ENCODE measurements around the gene PMIS2.
A peak's percentile ranks its signal among the peaks of the same experiment; 100 is the strongest.
"Not testable (repeated sequence)": the region's sequence is repeated elsewhere in the genome, so short reads cannot be mapped to it uniquely, and the experiment has no call there.

PMIS2 gene

DNA sequence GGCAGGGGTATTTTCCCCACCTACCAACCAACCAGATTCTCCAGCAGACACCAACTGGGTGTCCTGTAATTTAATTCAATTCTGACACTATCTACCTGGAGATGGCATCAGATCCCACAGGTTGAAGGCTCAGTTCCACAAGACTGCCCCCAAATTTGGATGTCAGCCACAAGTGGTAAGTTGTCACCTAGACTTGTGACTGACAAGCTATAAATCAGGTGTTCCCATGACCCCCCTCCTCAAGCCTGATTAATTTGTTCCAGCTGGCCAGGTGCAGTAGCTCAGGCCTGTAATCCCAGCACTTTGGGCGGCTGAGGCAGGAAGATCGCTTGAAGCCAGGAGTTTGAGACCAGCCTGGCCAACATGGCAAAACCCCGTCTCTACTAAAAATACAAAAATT, 16.0 kb downstream of the PMIS2 start:
- H3K9me3 ChIP-seq (ENCODE audit: control insufficient read depth, insufficient read depth, low read length): no peaks in the 10 kb centered on the region
- H3K27me3 ChIP-seq (ENCODE audit: control insufficient read depth, insufficient read depth, low read length): no peaks in the 10 kb centered on the region
- no peaks in the 10 kb centered on the region for H3K36me3 ChIP-seq (ENCODE audit: control insufficient read depth, insufficient read depth, low read length)
- no peak overlapping the region for H3K9ac ChIP-seq (ENCODE audit: low read depth, low read length)
- no peaks in the 10 kb centered on the region for H3K4me1 ChIP-seq (ENCODE audit: control insufficient read depth, insufficient read depth, low read length)
- no peak overlapping the region for H3K4me3 ChIP-seq (ENCODE audit: low read depth, low read length)

DNA sequence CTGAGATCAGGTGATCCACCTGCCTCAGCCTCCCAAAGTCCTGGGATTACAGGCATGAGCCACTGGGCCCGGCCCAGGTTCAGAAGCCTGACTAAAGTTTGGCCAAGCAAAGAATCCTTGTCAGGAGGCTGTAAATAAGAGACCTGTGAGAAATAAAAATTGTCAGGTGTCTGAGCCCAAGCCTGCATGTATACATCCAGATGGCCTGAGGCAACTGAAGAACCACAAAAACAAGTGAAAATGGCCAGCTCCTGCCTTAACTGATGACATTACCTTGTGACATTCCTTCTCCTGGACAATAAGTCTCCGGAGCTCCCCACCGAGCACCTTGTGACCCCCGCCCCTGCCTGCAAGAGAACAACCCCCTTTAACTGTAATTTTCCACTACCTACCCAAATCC, 18.5 kb downstream of the PMIS2 start:
- not testable (repeated sequence) for H3K36me3 ChIP-seq (ENCODE audit: control insufficient read depth, insufficient read depth, low read length); H3K27me3 ChIP-seq (ENCODE audit: control insufficient read depth, insufficient read depth, low read length); H3K4me1 ChIP-seq (ENCODE audit: control insufficient read depth, insufficient read depth, low read length); H3K4me3 ChIP-seq (ENCODE audit: low read depth, low read length); H3K9ac ChIP-seq (ENCODE audit: low read depth, low read length); H3K9me3 ChIP-seq (ENCODE audit: control insufficient read depth, insufficient read depth, low read length)

DNA sequence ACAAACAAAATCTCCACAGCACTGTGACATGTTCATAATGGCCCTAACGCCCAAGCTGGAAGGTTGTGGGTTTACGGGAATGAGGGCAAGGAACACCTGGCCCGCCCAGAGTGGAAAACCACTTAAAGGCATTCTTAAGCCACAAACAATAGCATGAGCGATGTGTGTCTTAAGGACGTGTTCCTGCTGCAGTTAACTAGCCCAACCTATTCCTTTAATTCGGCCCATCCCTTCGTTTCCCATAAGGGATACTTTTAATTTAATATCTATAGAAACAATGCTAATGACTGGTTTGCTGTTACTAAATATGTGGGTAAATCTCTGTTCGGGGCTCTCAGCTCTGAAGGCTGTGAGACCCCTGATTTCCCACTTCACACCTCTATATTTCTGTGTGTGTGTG, 21.2 kb downstream of the PMIS2 start:
- not testable (repeated sequence) for H3K9ac ChIP-seq (ENCODE audit: low read depth, low read length); H3K27me3 ChIP-seq (ENCODE audit: control insufficient read depth, insufficient read depth, low read length); H3K36me3 ChIP-seq (ENCODE audit: control insufficient read depth, insufficient read depth, low read length)

DNA sequence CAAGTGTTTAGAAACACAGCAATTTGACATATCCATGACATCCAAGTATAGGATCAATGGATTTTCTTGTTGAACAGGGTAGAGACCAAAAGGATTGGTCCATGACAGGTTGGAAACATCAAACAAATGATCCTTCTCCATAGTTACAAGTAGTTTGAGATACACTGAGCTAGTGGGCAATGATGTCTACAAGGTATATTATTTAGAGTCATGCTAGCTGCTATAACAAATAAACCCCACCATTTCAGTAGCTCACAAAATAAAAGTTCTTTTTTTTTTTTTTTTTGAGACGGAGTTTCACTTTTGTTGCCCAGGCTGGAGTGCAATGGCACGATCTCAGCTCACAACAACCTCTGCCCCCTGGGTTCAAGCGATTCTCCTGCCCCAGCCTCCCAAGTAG, 21.7 kb downstream of the PMIS2 start:
- Histone ChIP-seq H3K4me3 (ENCODE audit: low read depth, low read length) (no peak overlapping the region), H3K36me3 (ENCODE audit: control insufficient read depth, insufficient read depth, low read length) (no peaks in the 10 kb centered on the region), H3K4me1 (ENCODE audit: control insufficient read depth, insufficient read depth, low read length) (no peaks in the 10 kb centered on the region), H3K9me3 (ENCODE audit: control insufficient read depth, insufficient read depth, low read length) (no peaks in the 10 kb centered on the region), H3K27me3 (ENCODE audit: control insufficient read depth, insufficient read depth, low read length) (peaks cover 5% of the 10 kb centered on the region), H3K9ac (ENCODE audit: low read depth, low read length) (no peak overlapping the region)

More for the DNA sequence above, 21.2 kb downstream of the PMIS2 start:
- H3K4me1 ChIP-seq (ENCODE audit: control insufficient read depth, insufficient read depth, low read length); H3K9me3 ChIP-seq (ENCODE audit: control insufficient read depth, insufficient read depth, low read length); H3K4me3 ChIP-seq (ENCODE audit: low read depth, low read length): not testable (repeated sequence)

DNA sequence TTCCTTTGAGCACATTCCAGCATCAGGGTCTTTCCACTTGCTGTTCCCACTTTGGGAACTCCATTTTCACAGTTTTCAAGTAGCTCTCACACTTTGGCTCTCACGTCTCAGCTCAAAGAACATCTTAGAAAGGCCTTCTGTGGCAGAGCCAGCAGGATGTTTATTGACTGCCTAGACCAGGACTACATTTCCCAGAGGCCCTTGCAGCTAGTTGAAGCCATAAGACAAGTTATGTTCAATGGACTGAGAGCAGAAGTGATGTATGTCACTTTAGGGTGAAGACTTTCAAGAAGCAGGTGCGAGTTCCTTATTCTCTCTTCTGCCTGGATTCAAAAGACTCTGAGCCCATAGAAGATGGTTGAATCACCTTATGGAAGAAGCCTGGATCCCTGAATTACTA, 22.3 kb downstream of the PMIS2 start:
- Histone ChIP-seq H3K27me3 (ENCODE audit: control insufficient read depth, insufficient read depth, low read length) (peaks cover 5% of the 10 kb centered on the region), H3K9ac (ENCODE audit: low read depth, low read length) (no peak overlapping the region), H3K4me1 (ENCODE audit: control insufficient read depth, insufficient read depth, low read length) (no peaks in the 10 kb centered on the region), H3K9me3 (ENCODE audit: control insufficient read depth, insufficient read depth, low read length) (no peaks in the 10 kb centered on the region), H3K4me3 (ENCODE audit: low read depth, low read length) (no peak overlapping the region), H3K36me3 (ENCODE audit: control insufficient read depth, insufficient read depth, low read length) (no peaks in the 10 kb centered on the region)

DNA sequence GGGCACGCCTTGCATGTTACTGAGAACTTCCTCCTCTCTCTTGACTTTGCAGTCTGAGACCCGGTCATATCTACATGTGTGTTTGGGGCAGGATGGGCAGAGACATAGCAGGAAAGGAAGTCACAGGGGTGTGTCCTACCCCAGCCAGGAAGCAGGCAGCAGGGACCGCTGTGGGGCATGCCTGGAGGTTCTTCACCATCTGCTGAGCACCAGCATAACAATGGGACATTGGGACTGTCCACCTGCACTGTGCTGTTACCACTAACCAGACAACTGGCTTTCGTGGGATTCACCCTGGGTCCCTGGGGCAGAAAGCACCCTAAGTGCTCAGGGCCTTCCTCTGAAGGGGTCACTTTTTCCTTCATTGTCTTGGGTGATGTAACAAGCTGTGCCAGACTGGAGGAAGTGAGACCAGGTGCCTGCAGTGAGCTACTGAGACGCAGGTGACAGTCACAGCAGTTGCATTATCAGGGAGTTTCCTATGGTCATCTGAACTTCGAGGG, 23.9 kb downstream of the PMIS2 start:
- H3K9ac ChIP-seq (ENCODE audit: low read depth, low read length): no peak overlapping the region
- H3K4me1 ChIP-seq (ENCODE audit: control insufficient read depth, insufficient read depth, low read length): no peaks in the 10 kb centered on the region
- H3K9me3 ChIP-seq (ENCODE audit: control insufficient read depth, insufficient read depth, low read length): no peaks in the 10 kb centered on the region
- H3K27me3 ChIP-seq (ENCODE audit: control insufficient read depth, insufficient read depth, low read length): peaks cover 5% of the 10 kb centered on the region
- peaks cover 4% of the 10 kb centered on the region for H3K36me3 ChIP-seq (ENCODE audit: control insufficient read depth, insufficient read depth, low read length)
- no peak overlapping the region for H3K4me3 ChIP-seq (ENCODE audit: low read depth, low read length)

DNA sequence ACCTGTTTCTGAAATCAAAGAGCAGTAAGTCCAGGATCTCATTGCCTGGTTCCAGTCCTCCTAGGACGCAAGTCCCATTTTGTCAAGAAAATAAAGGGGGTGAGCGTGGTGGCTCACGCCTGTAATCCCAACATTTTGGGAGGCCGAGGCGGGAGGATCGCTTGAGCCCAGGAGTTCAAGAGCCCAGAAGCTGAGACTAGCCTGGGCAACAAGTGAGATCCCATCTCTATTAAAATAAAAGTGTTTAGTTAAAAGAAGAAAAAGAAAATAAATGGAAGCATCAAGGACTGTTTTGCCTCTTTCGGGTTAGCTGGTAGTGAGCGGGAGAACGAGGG, 26.2 kb downstream of the PMIS2 start:
- no peak overlapping the region for H3K9ac ChIP-seq (ENCODE audit: low read depth, low read length)
- H3K4me1 ChIP-seq (ENCODE audit: control insufficient read depth, insufficient read depth, low read length): no peaks in the 10 kb centered on the region
- H3K4me3 ChIP-seq (ENCODE audit: low read depth, low read length): peak overlapping the region; percentile 92
- H3K27me3 ChIP-seq (ENCODE audit: control insufficient read depth, insufficient read depth, low read length): peaks cover 5% of the 10 kb centered on the region
- no peaks in the 10 kb centered on the region for H3K9me3 ChIP-seq (ENCODE audit: control insufficient read depth, insufficient read depth, low read length)
- H3K36me3 ChIP-seq (ENCODE audit: control insufficient read depth, insufficient read depth, low read length): peaks cover 15% of the 10 kb centered on the region

DNA sequence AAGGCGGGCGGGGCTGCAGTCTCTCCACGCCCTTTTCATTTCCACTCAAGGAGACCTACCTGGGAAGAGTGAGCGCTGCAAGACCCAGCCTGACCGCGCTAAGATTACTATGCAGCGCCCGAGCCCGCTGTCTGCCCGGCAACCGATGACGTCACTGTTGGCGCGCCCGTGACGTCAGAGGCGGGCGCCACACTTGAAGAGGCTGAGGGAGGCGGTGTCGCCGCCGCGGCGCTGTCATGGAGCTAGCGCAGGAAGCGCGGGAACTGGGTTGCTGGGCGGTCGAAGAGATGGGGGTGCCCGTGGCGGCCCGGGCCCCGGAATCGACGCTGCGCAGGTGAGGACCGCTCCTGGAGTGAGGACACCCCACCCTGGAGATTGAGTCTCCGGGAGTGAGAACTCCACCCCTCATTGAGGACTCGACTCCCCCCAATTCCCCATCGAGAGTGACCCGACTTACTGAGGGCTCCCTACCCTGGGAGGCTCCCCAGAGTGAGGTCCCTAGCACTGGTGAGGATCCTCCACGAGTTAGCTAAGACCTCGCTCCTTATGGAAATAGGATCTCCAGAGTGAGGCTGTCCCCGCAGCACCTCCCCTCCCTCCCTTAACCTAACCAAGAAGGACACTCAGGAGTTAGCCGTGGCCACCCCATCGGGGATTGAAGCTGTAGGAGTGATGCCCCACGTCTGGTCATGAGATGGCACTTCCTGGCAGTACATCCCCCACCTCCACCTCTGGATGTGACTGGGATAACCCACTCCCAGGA, 26.8 kb downstream of the PMIS2 start, which contains the start of gene HAUS5:
HAUS5 (plus strand) TSS at position 177 of the 763 bp plus-strand sequence; CDS start at position 237, 60 bp downstream.
- Histone ChIP-seq H3K4me3 (ENCODE audit: low read depth, low read length) (peak within 1 kb of the TSS; percentile 92), H3K9ac (ENCODE audit: low read depth, low read length) (peak within 1 kb of the TSS; percentile 56), H3K9me3 (ENCODE audit: control insufficient read depth, insufficient read depth, low read length) (no peaks in the 10 kb centered on the region), H3K36me3 (ENCODE audit: control insufficient read depth, insufficient read depth, low read length) (peaks cover 15% of the 10 kb centered on the region), H3K27me3 (ENCODE audit: control insufficient read depth, insufficient read depth, low read length) (peaks cover 5% of the 10 kb centered on the region), H3K4me1 (ENCODE audit: control insufficient read depth, insufficient read depth, low read length) (no peaks in the 10 kb centered on the region)

DNA sequence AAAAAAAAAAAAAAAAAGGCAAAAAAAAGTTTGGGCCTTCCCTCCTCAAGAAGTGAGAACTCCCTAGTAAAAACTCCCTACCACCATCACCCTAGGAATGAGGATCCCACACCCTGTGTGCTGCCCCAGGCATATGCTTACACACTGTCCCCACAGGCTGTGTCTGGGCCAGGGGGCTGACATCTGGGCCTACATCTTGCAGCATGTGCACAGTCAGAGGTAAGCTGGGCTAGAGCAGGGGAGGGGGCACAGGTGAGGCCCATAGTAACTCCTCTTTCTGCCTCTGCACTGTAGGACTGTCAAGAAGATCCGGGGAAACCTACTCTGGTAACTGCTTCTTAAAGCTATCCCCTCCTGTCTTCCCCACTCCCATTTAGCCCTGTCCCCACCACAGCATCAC, 27.6 kb downstream of the PMIS2 start:
- Histone ChIP-seq H3K9me3 (ENCODE audit: control insufficient read depth, insufficient read depth, low read length) (no peaks in the 10 kb centered on the region), H3K27me3 (ENCODE audit: control insufficient read depth, insufficient read depth, low read length) (peaks cover 5% of the 10 kb centered on the region), H3K4me3 (ENCODE audit: low read depth, low read length) (peak overlapping the region; percentile 92), H3K9ac (ENCODE audit: low read depth, low read length) (no peak overlapping the region), H3K4me1 (ENCODE audit: control insufficient read depth, insufficient read depth, low read length) (no peaks in the 10 kb centered on the region), H3K36me3 (ENCODE audit: control insufficient read depth, insufficient read depth, low read length) (peaks cover 15% of the 10 kb centered on the region)

DNA sequence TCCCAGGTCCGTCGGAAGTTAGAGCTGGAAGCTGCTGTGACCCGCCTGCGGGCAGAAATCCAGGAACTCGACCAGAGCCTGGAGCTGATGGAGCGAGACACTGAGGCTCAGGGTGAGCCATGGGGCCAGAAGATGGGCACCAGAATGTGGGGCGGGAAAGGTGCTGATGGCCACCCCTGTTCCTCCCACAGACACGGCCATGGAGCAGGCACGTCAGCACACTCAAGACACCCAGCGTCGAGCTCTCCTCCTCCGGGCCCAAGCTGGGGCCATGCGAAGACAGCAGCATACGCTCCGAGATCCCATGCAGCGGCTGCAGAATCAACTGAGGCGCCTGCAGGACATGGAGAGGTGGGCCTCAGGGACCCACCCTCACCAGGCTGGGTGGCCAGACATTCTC, 29.1 kb downstream of the PMIS2 start:
- Histone ChIP-seq H3K27me3 (ENCODE audit: control insufficient read depth, insufficient read depth, low read length) (peaks cover 5% of the 10 kb centered on the region), H3K4me3 (ENCODE audit: low read depth, low read length) (no peak overlapping the region), H3K9me3 (ENCODE audit: control insufficient read depth, insufficient read depth, low read length) (no peaks in the 10 kb centered on the region), H3K9ac (ENCODE audit: low read depth, low read length) (no peak overlapping the region), H3K36me3 (ENCODE audit: control insufficient read depth, insufficient read depth, low read length) (peaks cover 15% of the 10 kb centered on the region), H3K4me1 (ENCODE audit: control insufficient read depth, insufficient read depth, low read length) (no peaks in the 10 kb centered on the region)

DNA sequence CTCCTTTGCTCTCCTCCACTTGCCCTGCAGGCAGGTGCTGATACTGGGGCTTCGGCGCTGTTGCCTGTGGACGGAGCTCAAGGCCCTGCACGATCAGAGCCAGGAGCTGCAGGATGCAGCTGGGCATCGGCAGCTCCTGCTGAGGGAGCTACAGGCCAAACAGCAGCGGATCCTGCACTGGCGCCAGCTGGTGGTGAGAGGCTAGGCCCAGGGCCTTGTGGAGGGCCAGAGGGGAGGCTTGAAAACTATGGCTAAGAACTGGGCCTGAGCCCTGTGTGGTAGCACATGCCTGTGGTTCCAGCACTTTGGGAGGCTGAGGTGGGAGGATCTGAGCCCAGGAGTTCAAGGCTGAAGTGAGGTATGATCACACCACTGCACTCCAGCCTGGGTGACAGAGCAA, 32.9 kb downstream of the PMIS2 start:
- Histone ChIP-seq H3K4me3 (ENCODE audit: low read depth, low read length) (no peak overlapping the region), H3K4me1 (ENCODE audit: control insufficient read depth, insufficient read depth, low read length) (no peaks in the 10 kb centered on the region), H3K9ac (ENCODE audit: low read depth, low read length) (no peak overlapping the region), H3K27me3 (ENCODE audit: control insufficient read depth, insufficient read depth, low read length) (no peaks in the 10 kb centered on the region), H3K9me3 (ENCODE audit: control insufficient read depth, insufficient read depth, low read length) (no peaks in the 10 kb centered on the region), H3K36me3 (ENCODE audit: control insufficient read depth, insufficient read depth, low read length) (peaks cover 24% of the 10 kb centered on the region)

DNA sequence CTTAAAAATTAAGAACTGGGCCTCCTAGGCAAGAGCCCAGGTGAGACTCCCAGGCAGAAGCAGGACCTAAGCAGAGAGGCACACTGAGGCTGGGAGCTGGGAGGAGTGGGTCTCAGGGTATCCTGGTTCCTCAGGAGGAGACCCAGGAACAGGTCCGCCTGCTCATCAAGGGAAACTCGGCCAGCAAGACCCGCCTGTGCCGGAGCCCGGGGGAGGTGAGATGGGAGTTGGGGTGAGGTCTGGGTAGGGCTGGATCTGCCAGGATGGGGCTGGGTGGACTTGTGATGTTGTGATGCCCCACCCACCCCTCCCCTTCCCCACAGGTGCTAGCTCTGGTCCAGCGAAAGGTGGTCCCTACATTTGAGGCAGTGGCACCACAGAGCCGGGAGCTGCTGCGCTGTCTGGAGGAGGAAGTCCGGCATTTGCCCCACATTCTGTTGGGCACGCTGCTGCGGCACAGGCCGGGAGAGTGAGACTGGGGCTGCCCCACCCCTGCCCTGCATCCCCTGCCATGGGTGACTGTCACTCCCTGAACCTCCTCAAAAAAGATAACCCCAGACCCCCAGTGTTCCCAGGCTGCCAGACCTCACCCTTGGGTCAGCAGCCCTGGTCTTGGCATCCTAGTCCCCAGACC, 33.4 kb downstream of the PMIS2 start:
- H3K9me3 ChIP-seq (ENCODE audit: control insufficient read depth, insufficient read depth, low read length): no peaks in the 10 kb centered on the region
- no peaks in the 10 kb centered on the region for H3K4me1 ChIP-seq (ENCODE audit: control insufficient read depth, insufficient read depth, low read length)
- peaks cover 24% of the 10 kb centered on the region for H3K36me3 ChIP-seq (ENCODE audit: control insufficient read depth, insufficient read depth, low read length)

More for the DNA sequence above, 33.4 kb downstream of the PMIS2 start:
- no peaks in the 10 kb centered on the region for H3K27me3 ChIP-seq (ENCODE audit: control insufficient read depth, insufficient read depth, low read length)
- H3K4me3 ChIP-seq (ENCODE audit: low read depth, low read length): no peak overlapping the region
- H3K9ac ChIP-seq (ENCODE audit: low read depth, low read length): no peak overlapping the region
